Keratinocyte (primary cell): ENCODE measurements around the gene SCN8A. TPM values are rescaled to one million over a fixed set of nuclear protein-coding genes. Genes with fewer than 3 reads are reported as not detected.

Experiments used
- DNase-seq: peaks from one replicate; pipeline ENCODE4 v3.0.0-alpha.2; 2011; ENCODE audit warnings: low read depth, missing footprints, low spot score
- FAIRE-seq: peaks from 2 replicates; lab custom pipeline; 2011; peaks lifted over from hg19 to GRCh38; lab: Jason Lieb, UNC
- H2AFZ ChIP-seq: 2 replicates; pipeline ENCODE4 v1.6.0; 2012; ENCODE audit warnings: low read length, control low read depth, inconsistent platforms; ENCODE audit not compliant: control insufficient read depth
- H3K27ac ChIP-seq: 2 replicates; pipeline ENCODE4 v1.5.1; 2011; ENCODE audit warnings: low read length; ENCODE audit not compliant: control insufficient read depth, insufficient read depth
- H3K27me3 ChIP-seq: 3 replicates; pipeline ENCODE4 v1.6.0; 2011; ENCODE audit warnings: low read length; ENCODE audit not compliant: control insufficient read depth, insufficient read depth; ENCODE audit errors: extremely low read depth
- H3K36me3 ChIP-seq, 2 experiments: 2 replicates in 1 of 2; 3 replicates in 1 of 2; pipeline ENCODE4 v1.5.1; 2011; ENCODE audit warnings: low read length in 2 of 2, mild to moderate bottlenecking in 1 of 2; ENCODE audit not compliant: control insufficient read depth in 2 of 2, insufficient read depth in 2 of 2; ENCODE audit errors: extremely low read depth in 1 of 2
- H3K4me1 ChIP-seq: 3 replicates; pipeline ENCODE4 v1.5.1; 2011; ENCODE audit warnings: low read length; ENCODE audit not compliant: control insufficient read depth, insufficient read depth; ENCODE audit errors: extremely low read depth
- H3K4me2 ChIP-seq: 3 replicates; pipeline ENCODE4 v1.6.0; 2011; ENCODE audit warnings: low read depth, low read length; ENCODE audit not compliant: control insufficient read depth, insufficient read depth; ENCODE audit errors: extremely low read depth
- H3K4me3 ChIP-seq, 3 experiments: fragments of 200-600 bp in 1 of 3; sonication (generic) in 1 of 3; 2 replicates in 2 of 3; 3 replicates in 1 of 3; pipeline ENCODE4 v1.5.1; 2011 to 2016; ENCODE audit warnings: low read length in 3 of 3, mild to moderate bottlenecking in 3 of 3, control low read depth in 2 of 3, inconsistent platforms in 1 of 3, low read depth in 1 of 3, mixed read lengths in 1 of 3, mixed run types in 1 of 3, moderate library complexity in 1 of 3; ENCODE audit not compliant: control insufficient read depth in 2 of 3, insufficient read depth in 2 of 3; ENCODE audit errors: extremely low read depth in 1 of 3
- H3K79me2 ChIP-seq: 2 replicates; pipeline ENCODE4 v1.6.0; 2012; ENCODE audit warnings: low read length; ENCODE audit not compliant: control insufficient read depth, insufficient read depth
- H3K9ac ChIP-seq: 3 replicates; pipeline ENCODE4 v1.6.0; 2011; ENCODE audit warnings: low read length; ENCODE audit not compliant: control insufficient read depth, insufficient read depth; ENCODE audit errors: extremely low read depth
- H3K9me1 ChIP-seq: 3 replicates; pipeline ENCODE4 v1.6.0; 2011; ENCODE audit warnings: low read length; ENCODE audit not compliant: control insufficient read depth, insufficient read depth; ENCODE audit errors: extremely low read depth
- H3K9me3 ChIP-seq: 2 replicates; pipeline ENCODE4 v1.5.1; 2012; ENCODE audit warnings: low read depth, low read length; ENCODE audit not compliant: control insufficient read depth
- H4K20me1 ChIP-seq: 3 replicates; pipeline ENCODE4 v1.6.0; 2011; ENCODE audit warnings: low read length; ENCODE audit not compliant: control insufficient read depth, insufficient read depth; ENCODE audit errors: extremely low read depth
- CTCF ChIP-seq, 3 experiments: IDR thresholded peaks in 1 of 3; conservative IDR thresholded peaks in 1 of 3; optimal IDR thresholded peaks in 1 of 3; 2 replicates in 2 of 3; 3 replicates in 1 of 3; pipeline versions ENCODE3 to v1.5.1; 2011; ENCODE audit warnings: low read length in 3 of 3, mild to moderate bottlenecking in 3 of 3, moderate library complexity in 2 of 3, control low read depth in 1 of 3, inconsistent platforms in 1 of 3; ENCODE audit not compliant: insufficient read depth in 2 of 3; ENCODE audit errors: extremely low read depth in 1 of 3
- EZH2 ChIP-seq: IDR thresholded peaks from one replicate; pipeline ENCODE4 v1.6.1; 2012; ENCODE audit warnings: inconsistent platforms, mild to moderate bottlenecking, low read length, moderate library complexity
- dilution Hi-C: fragments of 300-500 bp; cut with MboI; formaldehyde crosslinking; loops from one replicate; pipeline ENCODE4 v1.7.0; 2020; ENCODE audit warnings: low sequenced_read_pairs; ENCODE audit not compliant: extremely low pct_ligation_motif_present
- polyA plus RNA-seq, 5 experiments: library from polyadenylated mRNA; depleted of rRNA in 3 of 5; stranded (reverse) in 3 of 5; stranded (forward) in 1 of 5; unstranded in 1 of 5; fragments of >200 nt; gene quantifications; 1 replicate in 1 of 5; 2 replicates in 3 of 5; 3 replicates in 1 of 5; pipeline versions ENCODE4 v1.2.1 to v1.2.3, GENCODE V29; 2011 to 2012; ENCODE audit warnings: missing spikeins in 2 of 5, low read depth in 1 of 5, low replicate concordance in 1 of 5

Gene SCN8A
- polyA plus RNA-seq, 1 donor (not counting 4 experiments of a cell fraction or from before 2014, with no cell fraction given) = 1.1 TPM

- H3K27me3 ChIP-seq = no peaks in the 10 kb centered on the region
- H3K9me1 ChIP-seq = no peaks in the 10 kb centered on the region
- H3K36me3 ChIP-seq = no peaks in the 10 kb centered on the region
- H4K20me1 ChIP-seq = no peaks in the 10 kb centered on the region
- H3K27ac ChIP-seq = no peak overlapping the region
- no peaks in the 10 kb centered on the region for H3K79me2 ChIP-seq
- no peak overlapping the region for H2AFZ ChIP-seq
- no peaks in the 10 kb centered on the region for H3K4me1 ChIP-seq
- DNase-seq (no peak), FAIRE-seq (no peak)
- dilution Hi-C loops = no loop called here
- H3K4me3 ChIP-seq = no peak overlapping the region
- H3K9me3 ChIP-seq = no peaks in the 10 kb centered on the region
- H3K9ac ChIP-seq = no peak overlapping the region
- no peak overlapping the region for H3K4me2 ChIP-seq
- TF ChIP-seq CTCF (optimal IDR thresholded peaks at IDR 0.05 in 1 of 3, IDR thresholded peaks at IDR 0.05 in 1 of 3, conservative IDR thresholded peaks at IDR 0.05 in 1 of 3; ENCODE audit: extremely low read depth in 1 of 3, insufficient read depth in 2 of 3, low read length in 3 of 3) (no peak), EZH2 (no peak)
Observed at GRCh38 chr12:51645961-51646360, 54.9 kb downstream of the SCN8A start.

- Histone ChIP-seq H3K4me2 (no peak overlapping the region), H2AFZ (no peak overlapping the region), H3K9ac (no peak overlapping the region), H3K9me1 (no peaks in the 10 kb centered on the region), H3K27me3 (no peaks in the 10 kb centered on the region), H3K9me3 (no peaks in the 10 kb centered on the region), H3K79me2 (no peaks in the 10 kb centered on the region), H3K4me1 (no peaks in the 10 kb centered on the region), H3K27ac (no peak overlapping the region), H4K20me1 (no peaks in the 10 kb centered on the region), H3K4me3 (no peak overlapping the region), H3K36me3 (no peaks in the 10 kb centered on the region)
- FAIRE-seq (no peak), DNase-seq (no peak)
- TF ChIP-seq CTCF (optimal IDR thresholded peaks at IDR 0.05 in 1 of 3, IDR thresholded peaks at IDR 0.05 in 1 of 3, conservative IDR thresholded peaks at IDR 0.05 in 1 of 3; ENCODE audit: extremely low read depth in 1 of 3, insufficient read depth in 2 of 3, low read length in 3 of 3) (no peak), EZH2 (no peak)
- dilution Hi-C loops = no loop called here
Observed at GRCh38 chr12:51647647-51648046, 56.6 kb downstream of the SCN8A start.
